ENCODE results near the gene MARCHF2.

MARCHF2 gene

DNA sequence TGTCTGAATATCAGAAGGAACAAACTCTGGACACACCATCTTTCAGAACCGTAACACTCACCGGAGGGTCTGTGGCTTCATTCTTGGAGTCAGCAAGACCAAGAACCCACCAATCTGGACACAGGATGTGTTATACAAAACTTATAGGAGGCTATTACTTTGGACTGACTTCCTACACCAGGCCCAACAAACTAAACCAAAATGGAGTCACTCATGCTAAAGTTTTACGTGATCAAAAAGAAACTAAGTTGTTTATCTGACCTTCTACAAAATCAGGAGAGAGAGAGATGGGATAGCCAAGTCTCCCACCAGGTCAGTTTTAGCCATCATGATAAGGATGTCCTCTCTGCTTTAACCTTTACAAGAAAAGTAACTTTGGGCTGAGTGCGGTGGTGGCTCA lies 26.1 kb upstream of the MARCHF2 start:
- no peak overlapping the region for H3K4me3 ChIP-seq (ENCODE audit: control insufficient read depth, low read depth, low read length)
- no peak for DNase-seq (ENCODE audit: low read depth)
- TF ChIP-seq, protein P1, sequence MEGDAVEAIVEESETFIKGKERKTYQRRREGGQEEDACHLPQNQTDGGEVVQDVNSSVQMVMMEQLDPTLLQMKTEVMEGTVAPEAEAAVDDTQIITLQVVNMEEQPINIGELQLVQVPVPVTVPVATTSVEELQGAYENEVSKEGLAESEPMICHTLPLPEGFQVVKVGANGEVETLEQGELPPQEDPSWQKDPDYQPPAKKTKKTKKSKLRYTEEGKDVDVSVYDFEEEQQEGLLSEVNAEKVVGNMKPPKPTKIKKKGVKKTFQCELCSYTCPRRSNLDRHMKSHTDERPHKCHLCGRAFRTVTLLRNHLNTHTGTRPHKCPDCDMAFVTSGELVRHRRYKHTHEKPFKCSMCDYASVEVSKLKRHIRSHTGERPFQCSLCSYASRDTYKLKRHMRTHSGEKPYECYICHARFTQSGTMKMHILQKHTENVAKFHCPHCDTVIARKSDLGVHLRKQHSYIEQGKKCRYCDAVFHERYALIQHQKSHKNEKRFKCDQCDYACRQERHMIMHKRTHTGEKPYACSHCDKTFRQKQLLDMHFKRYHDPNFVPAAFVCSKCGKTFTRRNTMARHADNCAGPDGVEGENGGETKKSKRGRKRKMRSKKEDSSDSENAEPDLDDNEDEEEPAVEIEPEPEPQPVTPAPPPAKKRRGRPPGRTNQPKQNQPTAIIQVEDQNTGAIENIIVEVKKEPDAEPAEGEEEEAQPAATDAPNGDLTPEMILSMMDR (IDR thresholded peaks at IDR 0.05; ENCODE audit: control insufficient read depth, insufficient read depth, low read depth, low read length, missing control alignments) = no peak

GRCh38 chr19:8387688-8388611 lies 25.2 kb upstream of the MARCHF2 start:
- no peak for DNase-seq (ENCODE audit: low read depth)
- TF ChIP-seq, protein P1 (IDR thresholded peaks at IDR 0.05; ENCODE audit: control insufficient read depth, insufficient read depth, low read depth, low read length, missing control alignments) = no peak
- no peak overlapping the region for H3K4me3 ChIP-seq (ENCODE audit: control insufficient read depth, low read depth, low read length)

- TF ChIP-seq, protein P1 (IDR thresholded peaks at IDR 0.05; ENCODE audit: control insufficient read depth, insufficient read depth, low read depth, low read length, missing control alignments) = no peak
- no peak overlapping the region for H3K4me3 ChIP-seq (ENCODE audit: control insufficient read depth, low read depth, low read length)
- no peak for DNase-seq (ENCODE audit: low read depth)
Measured at GRCh38 chr19:8388612-8388958, 24.5 kb upstream of the MARCHF2 start.

DNA sequence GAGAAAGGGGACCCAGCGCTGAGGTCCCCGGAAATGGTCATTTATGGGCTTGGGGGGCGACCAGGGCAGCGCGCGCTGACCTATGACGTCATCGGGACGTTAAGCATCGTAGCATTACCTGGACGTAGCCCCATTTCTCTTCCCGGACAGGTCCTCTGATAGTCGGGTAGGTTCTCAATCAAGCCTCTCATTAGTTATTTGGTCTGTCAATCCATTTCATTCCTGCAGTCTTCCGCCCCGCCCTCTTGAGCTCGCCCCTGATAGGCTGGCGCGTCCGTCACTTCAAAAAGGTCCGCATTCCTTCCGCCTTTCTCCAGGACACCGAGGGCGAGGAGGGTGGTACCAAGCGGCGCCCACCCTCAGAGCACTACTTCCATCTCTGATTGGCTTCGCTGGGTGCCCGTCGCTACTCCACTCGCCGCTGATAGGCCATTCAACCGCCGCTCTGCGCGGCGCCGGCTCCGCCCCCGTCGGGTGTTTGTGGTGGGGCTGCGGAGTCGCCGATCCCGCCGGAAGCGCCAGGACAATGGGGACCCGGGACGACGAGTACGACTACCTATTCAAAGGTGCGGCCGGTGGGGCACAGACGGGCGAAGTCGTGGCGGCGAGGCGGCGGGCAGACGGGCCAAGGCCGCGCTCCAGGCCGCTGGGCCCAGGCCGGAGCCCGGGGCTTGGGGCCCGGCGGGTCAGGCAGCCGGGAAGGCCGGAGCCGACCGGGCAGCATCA lies 23.1 kb upstream of the MARCHF2 start, which contains the start of gene RAB11B:
TSS of gene RAB11B (plus strand) at position 470 of the 726 bp plus-strand sequence. CDS start at position 527, 57 bp downstream.
- DNase-seq (ENCODE audit: low read depth) = peak; percentile 99
- H3K4me3 ChIP-seq (ENCODE audit: control insufficient read depth, low read depth, low read length) = peak within 1 kb of the TSS; percentile 66
- TF ChIP-seq, protein P1 (IDR thresholded peaks at IDR 0.05; ENCODE audit: control insufficient read depth, insufficient read depth, low read depth, low read length, missing control alignments) = no peak

DNA sequence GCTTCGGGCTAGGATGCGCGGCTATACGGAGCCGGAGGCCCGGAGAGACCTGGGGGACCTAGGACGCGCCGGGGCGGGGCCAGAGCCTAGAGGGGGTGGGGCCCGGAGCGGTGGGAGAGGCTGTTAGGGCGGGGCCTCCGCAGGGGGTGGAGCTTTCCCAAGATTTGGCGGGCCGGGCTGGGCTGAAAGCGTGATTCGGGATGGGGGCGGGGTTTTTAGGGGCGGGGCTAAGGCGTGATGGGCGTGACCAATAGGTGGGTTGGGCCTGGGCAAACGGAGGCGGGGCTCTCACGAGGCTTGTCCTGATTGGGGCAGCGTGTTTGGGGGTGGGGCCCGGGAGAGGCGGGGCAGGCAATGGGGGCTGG lies 22.5 kb upstream of the MARCHF2 start:
- DNase-seq (ENCODE audit: low read depth) = peak; percentile 53
- H3K4me3 ChIP-seq (ENCODE audit: control insufficient read depth, low read depth, low read length) = peak overlapping the region; percentile 66
- TF ChIP-seq, protein P1 (IDR thresholded peaks at IDR 0.05; ENCODE audit: control insufficient read depth, insufficient read depth, low read depth, low read length, missing control alignments) = no peak

GRCh38 chr19:8391198-8392016 lies 21.7 kb upstream of the MARCHF2 start:
- peak overlapping the region; percentile 66; the same call in 1 of the 2 replicates for H3K4me3 ChIP-seq (ENCODE audit: control insufficient read depth, low read depth, low read length)
- TF ChIP-seq, protein P1 (IDR thresholded peaks at IDR 0.05; ENCODE audit: control insufficient read depth, insufficient read depth, low read depth, low read length, missing control alignments) = no peak
- DNase-seq (ENCODE audit: low read depth) = no peak

Data from AG09309 (cell line).